Activated naive CD4-positive, alpha-beta T cell treated with anti-CD3 and anti-CD28 coated beads, Interleukin-2, amount 50 U/mL, for 72 hours (primary cell): ENCODE results near the gene MTREX. TPM values are rescaled to one million over a fixed set of nuclear protein-coding genes. Genes with fewer than 3 reads are reported as not detected.

ENCODE experiments used
- ATAC-seq, 2 donors: fragments of 150-1000 bp; cut with Tn5 transposase; 2 replicates each; pipeline ENCODE4 v1.10.0; 2021; ENCODE audit warnings: mild to moderate bottlenecking in 2 of 2, moderate library complexity in 2 of 2
- DNase-seq, 2 donors: peaks; one replicate each; pipeline ENCODE4 v3.0.0; 2021 to 2022; ENCODE audit warnings: low spot score in 2 of 2
- H3K27ac Mint-ChIP-seq, 2 donors: one replicate each; pipeline ENCODE4 v1.8.0; 2022; ENCODE audit warnings: mild to moderate bottlenecking in 2 of 2, mixed read lengths in 2 of 2
- H3K36me3 Mint-ChIP-seq, 2 donors: one replicate each; pipeline ENCODE4 v1.8.0; 2022; ENCODE audit warnings: mixed read lengths in 2 of 2
- H3K9me3 Mint-ChIP-seq, 2 donors: one replicate each; pipeline ENCODE4 v1.8.0; 2022; ENCODE audit warnings: mixed read lengths in 2 of 2
- total RNA-seq, 2 donors: library from RNA; stranded (reverse); gene quantifications; one replicate each; pipeline ENCODE4 v1.2.3, GENCODE V29; 2022

MTREX gene
- total RNA-seq, 2 donors from 2014 or later = 73.4 to 99.2 TPM

- H3K27ac Mint-ChIP-seq = peak overlapping the region in 1 of 2 donors; percentile 23
- ATAC-seq = no peak
- DNase-seq = no peak
- peaks cover 38 to 41% of the 10 kb centered on the region in 2 donors for H3K9me3 Mint-ChIP-seq
- H3K36me3 Mint-ChIP-seq = peaks cover 55 to 77% of the 10 kb centered on the region in 2 donors
Observed at GRCh38 chr5:55429613-55430253, 121.9 kb downstream of the MTREX start.

- DNase-seq (no peak), ATAC-seq (no peak)
- Mint-ChIP-seq H3K9me3 (peaks cover 51 to 53% of the 10 kb centered on the region in 2 donors), H3K36me3 (peaks cover 67 to 85% of the 10 kb centered on the region in 2 donors), H3K27ac (peak overlapping the region in 1 of 2 donors; percentile 70)
Observed at GRCh38 chr5:55432549-55432948, 124.8 kb downstream of the MTREX start.

GRCh38 chr5:55437452-55437851 lies 129.7 kb downstream of the MTREX start:
- no peak for DNase-seq
- no peak for ATAC-seq
- Mint-ChIP-seq H3K27ac (no peak overlapping the region), H3K9me3 (peaks cover 20 to 23% of the 10 kb centered on the region in 2 donors), H3K36me3 (peaks cover 22 to 44% of the 10 kb centered on the region in 2 donors)

DNA sequence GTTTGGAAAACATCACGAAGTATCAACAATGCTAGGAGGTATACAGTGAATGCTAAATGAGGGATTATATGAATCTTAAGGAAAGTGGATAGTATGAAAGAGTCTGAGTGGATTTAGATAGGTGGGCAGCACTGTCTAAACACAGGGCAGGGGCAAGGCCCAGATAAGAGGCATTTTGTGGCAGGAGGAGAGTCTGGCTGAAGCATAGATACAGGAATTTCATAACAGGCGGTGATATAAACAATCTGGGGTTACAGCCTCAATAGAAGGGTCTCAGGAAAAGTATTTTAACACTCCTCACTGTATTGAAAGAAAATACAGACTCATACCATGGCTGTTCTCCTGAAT lies 130.0 kb downstream of the MTREX start:
- Mint-ChIP-seq H3K36me3 (peaks cover 18 to 40% of the 10 kb centered on the region in 2 donors), H3K9me3 (peaks cover 16 to 19% of the 10 kb centered on the region in 2 donors), H3K27ac (no peak overlapping the region)
- ATAC-seq (no peak), DNase-seq (no peak)

DNA sequence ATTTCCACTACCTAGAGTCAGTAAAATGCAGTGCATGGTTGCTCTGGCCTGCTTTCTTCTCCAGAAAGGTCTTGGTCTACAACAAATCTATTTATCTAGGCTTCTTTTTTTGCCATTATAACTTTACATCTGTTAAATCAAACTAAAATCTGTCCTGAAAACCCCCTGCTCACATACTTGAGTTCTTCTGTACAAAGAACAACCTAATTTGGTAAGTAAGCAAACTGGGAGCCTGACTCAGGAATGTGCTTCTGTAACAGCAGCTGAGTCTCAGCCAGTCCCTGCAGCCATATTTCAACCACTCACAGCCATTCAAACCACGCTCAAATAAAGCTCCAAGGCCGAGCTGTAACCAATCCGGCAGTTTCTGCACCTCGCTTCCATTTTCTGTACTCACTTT lies 131.2 kb downstream of the MTREX start:
- Mint-ChIP-seq H3K36me3 (peaks cover 18 to 33% of the 10 kb centered on the region in 2 donors), H3K27ac (no peak overlapping the region), H3K9me3 (peaks cover 15 to 17% of the 10 kb centered on the region in 2 donors)
- ATAC-seq = no peak
- DNase-seq = no peak

- DNase-seq (no peak), ATAC-seq (peak; percentile 70 to 83)
- Mint-ChIP-seq H3K27ac (peak overlapping the region in 1 of 2 donors; percentile 75), H3K36me3 (peaks cover 7 to 21% of the 10 kb centered on the region in 2 donors), H3K9me3 (peaks cover 5 to 12% of the 10 kb centered on the region in 2 donors)
Observed at GRCh38 chr5:55440188-55440646, 132.4 kb downstream of the MTREX start.

DNA sequence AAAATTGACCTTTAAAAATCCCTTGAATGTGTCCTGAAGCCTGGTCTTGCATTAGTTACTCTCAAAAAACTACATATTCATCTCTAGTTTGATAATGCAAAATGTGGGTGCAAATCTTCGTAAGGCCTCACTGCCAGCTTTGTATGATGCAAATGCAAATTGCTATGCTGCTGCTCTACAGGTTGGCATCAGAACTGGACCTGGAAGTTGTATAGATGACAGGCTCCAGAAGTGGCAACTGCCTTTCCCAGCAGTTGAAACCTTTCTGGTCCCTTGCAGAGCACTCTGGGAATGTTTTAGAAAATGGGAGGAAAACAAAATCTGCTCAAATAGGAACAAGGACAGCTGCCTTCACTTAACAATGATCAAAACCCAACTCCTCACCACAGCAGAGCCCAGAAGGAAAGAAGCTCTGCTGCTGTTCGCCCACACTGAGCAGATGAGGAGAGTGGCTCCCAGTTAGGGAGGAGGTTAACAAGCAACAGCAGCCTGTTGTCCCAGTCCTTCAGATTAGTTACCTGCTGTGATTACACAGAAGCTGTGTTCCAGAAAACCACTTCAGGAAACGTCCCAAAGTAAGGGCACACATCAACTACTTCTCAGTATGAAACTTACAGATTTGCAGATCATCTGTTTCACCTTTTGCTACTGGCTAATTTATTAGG lies 133.4 kb downstream of the MTREX start:
- no peak for DNase-seq

GRCh38 chr5:55441954-55442353 lies 134.2 kb downstream of the MTREX start:
- H3K36me3 Mint-ChIP-seq = peaks cover 0 to 7% of the 10 kb centered on the region in 2 donors
- DNase-seq = no peak
- H3K9me3 Mint-ChIP-seq = no peaks in the 10 kb centered on the region
- H3K27ac Mint-ChIP-seq = no peak overlapping the region
- peak in 1 of 2 donors; percentile 44 for ATAC-seq

More for the DNA sequence above, 133.4 kb downstream of the MTREX start:
- Mint-ChIP-seq H3K9me3 (peaks cover 0 to 3% of the 10 kb centered on the region in 2 donors), H3K36me3 (peaks cover 0 to 11% of the 10 kb centered on the region in 2 donors), H3K27ac (no peak overlapping the region)
- ATAC-seq = no peak

DNA sequence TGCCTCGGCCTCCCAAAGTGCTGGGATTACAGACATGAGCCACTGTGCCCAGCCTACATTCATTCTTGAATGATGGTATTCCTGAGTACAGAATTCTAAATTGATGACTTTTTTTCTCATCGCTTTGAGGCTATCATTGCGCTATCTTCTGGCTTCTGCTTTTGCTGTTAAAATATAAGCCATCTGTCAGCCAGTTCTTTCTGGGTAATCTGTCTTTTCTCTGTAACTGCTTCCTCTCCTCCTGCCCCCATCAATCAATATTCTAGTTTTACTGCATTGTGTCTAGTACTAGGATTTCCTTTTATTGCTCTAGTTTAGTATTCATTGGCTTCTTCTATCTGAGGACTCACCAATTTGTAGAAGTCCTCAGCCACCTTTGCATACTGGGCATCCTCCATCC lies 138.0 kb downstream of the MTREX start:
- DNase-seq (no peak), ATAC-seq (no peak)
- H3K36me3 Mint-ChIP-seq = no peaks in the 10 kb centered on the region
- peak overlapping the region in 1 of 2 donors; percentile 2 for H3K27ac Mint-ChIP-seq
- no peaks in the 10 kb centered on the region for H3K9me3 Mint-ChIP-seq

- H3K9me3 Mint-ChIP-seq = no peaks in the 10 kb centered on the region
- H3K36me3 Mint-ChIP-seq = no peaks in the 10 kb centered on the region
- DNase-seq (no peak), ATAC-seq (no peak)
- no peak overlapping the region for H3K27ac Mint-ChIP-seq
Observed at GRCh38 chr5:55446640-55447351, 139.0 kb downstream of the MTREX start.

- DNase-seq (no peak), ATAC-seq (no peak)
- Mint-ChIP-seq H3K36me3 (no peaks in the 10 kb centered on the region), H3K27ac (no peak overlapping the region), H3K9me3 (no peaks in the 10 kb centered on the region)
Observed at GRCh38 chr5:55450050-55450765, 142.4 kb downstream of the MTREX start.

- Mint-ChIP-seq H3K9me3 (no peaks in the 10 kb centered on the region), H3K36me3 (no peaks in the 10 kb centered on the region), H3K27ac (no peak overlapping the region)
- DNase-seq = no peak
- no peak for ATAC-seq
Observed at GRCh38 chr5:55451976-55452375, 144.2 kb downstream of the MTREX start.

DNA sequence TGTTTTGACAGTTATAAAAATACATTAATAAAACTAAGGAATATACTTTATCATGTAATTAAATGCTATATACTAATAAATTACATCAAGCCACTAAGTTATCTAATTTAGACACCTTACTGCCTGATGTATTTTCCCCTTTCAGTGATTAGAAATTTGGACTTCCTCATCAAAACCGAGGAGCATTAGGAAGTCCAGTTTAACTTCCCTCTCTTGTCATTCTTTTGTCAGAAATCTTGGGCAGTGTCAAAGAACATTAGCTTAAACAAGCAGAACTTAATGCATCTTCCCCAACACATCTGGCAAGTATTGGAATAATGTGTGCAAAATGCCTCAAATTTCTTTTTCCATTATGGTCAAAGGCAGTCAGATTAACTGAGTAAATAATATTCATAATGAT lies 145.4 kb downstream of the MTREX start:
- ATAC-seq = no peak
- Mint-ChIP-seq H3K27ac (no peak overlapping the region), H3K9me3 (no peaks in the 10 kb centered on the region), H3K36me3 (no peaks in the 10 kb centered on the region)
- no peak for DNase-seq

DNA sequence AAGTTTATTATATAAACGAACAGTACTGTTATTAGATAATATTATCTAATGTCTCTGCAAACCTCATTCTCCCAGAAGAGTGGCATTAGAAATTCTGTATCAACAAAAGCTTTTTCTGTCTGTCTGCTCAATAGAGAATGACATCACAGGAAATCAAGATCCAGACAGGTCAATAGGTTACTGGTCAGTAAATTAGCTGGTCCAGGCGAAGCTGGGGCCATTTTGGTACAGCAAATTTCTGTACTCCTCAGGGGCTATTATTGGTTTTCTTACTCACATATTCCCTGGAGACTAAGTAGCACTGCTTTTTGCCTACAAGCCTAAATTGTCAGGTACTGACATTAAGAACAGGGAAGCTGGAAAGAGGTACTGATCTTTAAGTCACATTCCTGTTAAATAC lies 146.5 kb downstream of the MTREX start:
- no peaks in the 10 kb centered on the region for H3K9me3 Mint-ChIP-seq
- no peak for DNase-seq
- H3K36me3 Mint-ChIP-seq = no peaks in the 10 kb centered on the region
- ATAC-seq = no peak
- no peak overlapping the region for H3K27ac Mint-ChIP-seq

DNA sequence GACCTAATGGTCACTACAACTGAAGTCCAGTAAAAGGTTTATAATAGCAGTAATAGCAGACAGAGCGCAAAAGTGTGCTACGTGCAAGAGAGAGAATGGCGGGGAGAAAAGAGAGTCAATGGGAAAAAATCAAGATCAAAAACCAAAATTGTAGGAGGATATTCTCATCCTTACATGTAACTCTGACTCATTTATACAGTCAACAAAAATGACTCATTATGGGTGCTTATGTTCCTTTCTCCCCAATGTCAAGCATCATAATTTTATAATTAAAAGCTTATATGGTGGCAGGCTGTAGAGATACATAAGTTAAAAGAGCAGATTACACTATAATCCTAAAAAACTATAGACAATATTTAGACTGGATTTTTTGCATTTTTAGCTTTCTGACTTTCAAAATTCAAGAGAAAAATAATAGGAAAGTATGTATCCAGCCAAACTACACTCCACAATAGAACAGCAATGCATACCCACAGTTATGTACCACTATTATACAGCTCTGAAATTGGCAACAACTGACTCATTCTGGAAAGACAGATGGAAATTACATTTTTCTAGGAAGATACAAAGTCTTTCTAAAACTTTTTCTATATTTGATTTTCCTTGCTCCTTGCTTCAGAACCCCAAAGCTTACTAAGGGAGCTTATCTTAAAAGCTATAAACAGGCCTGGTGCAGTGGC lies 148.6 kb downstream of the MTREX start:
- DNase-seq = no peak
- ATAC-seq = peak; percentile 29 to 84
- H3K27ac Mint-ChIP-seq = no peak overlapping the region
- H3K9me3 Mint-ChIP-seq = no peaks in the 10 kb centered on the region
- no peaks in the 10 kb centered on the region for H3K36me3 Mint-ChIP-seq

DNA sequence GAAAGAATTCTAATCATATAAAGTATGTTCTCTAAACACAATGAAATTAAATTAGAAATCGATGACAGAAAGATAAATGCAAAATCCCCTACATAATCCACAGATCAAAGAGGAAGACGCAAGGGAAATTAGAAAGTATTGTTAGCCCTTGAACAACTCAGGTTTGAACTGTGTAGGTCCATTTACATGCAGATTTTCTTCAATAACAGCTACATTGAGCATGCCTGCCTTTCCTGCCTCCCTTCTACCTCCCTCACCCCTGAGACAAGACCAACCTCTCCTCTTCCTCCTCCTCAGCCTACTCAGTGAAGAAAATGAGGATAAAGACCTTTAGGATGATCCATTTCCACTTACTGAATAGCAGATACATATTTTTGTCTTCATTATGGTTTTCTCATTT lies 151.8 kb downstream of the MTREX start:
- Mint-ChIP-seq H3K27ac (no peak overlapping the region), H3K9me3 (no peaks in the 10 kb centered on the region), H3K36me3 (no peaks in the 10 kb centered on the region)
- DNase-seq (no peak), ATAC-seq (no peak)
